M059J (cell line): ENCODE data around the gene OR7G2. TPM values are rescaled to one million over a fixed set of nuclear protein-coding genes. Genes with fewer than 3 reads are reported as not detected.
"Not testable (repeated sequence)": the region's sequence is repeated elsewhere in the genome, so short reads cannot be mapped to it uniquely, and the experiment has no call there.

ENCODE experiments used
- DNase-seq: peaks from one replicate; pipeline ENCODE4 v3.0.0-alpha.2; 2012; ENCODE audit warnings: low read depth
- total RNA-seq: library from RNA; depleted of rRNA; stranded (reverse); fragments of >200 nt; shearing (Covaris generic); gene quantifications from 2 replicates; pipeline ENCODE4 v1.2.3, GENCODE V29; 2014; rRNA removed

OR7G2 gene
- total RNA-seq, 1 experiment from 2014 or later, result not detected

DNA sequence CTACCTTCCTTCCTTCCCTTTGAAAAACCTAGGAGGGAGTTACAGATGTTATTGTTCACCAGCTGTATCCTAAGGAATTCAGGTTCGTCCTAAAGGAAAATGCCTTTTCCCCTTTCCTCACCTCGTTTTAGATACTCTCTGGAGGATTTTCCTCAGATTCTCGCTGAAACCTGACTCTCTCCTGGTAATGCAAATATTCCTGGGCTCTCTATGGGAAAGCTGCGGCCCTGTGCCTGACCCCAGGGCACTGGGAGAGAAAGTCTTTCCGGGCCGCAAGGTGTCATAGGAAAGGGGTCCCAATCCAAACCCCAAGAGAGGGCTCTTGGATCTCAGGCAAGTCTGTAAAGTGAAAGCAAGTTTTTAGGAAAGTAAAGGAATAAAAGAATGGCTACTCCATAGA lies 33.5 kb downstream of the OR7G2 start:
- DNase-seq, result no peak

GRCh38 chr19:9071720-9072119 lies 35.6 kb downstream of the OR7G2 start:
- DNase-seq, result not testable (repeated sequence)

GRCh38 chr19:9070066-9070465 lies 37.2 kb downstream of the OR7G2 start:
- DNase-seq, result peak; percentile 42

DNA sequence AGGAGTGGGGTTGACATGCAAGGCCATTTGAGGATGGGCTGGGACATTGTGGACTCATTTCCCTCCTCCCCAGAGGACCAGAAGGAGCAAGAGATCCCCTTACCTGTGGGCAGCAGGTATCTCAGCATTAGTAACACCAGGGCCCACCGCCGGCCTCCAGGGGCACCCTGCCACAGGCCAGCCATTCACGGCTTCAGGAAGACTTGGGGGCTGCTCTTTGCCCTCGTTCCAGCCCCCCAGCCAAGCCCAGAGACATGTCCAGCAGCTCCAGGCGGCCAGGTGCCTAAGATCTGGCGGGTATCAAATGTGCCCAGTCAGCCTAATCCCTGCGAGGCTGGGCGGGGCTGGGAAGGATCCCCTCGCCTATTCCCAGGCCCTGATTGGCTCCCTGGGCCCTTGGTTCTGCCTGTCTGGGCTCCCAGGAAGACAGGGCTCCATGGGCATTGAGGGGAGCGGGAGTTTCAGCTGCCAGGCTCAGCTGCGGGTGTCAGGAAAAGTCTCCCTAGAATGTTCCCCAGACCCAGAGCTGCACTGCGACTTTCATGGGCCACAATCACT lies 41.7 kb downstream of the OR7G2 start:
- DNase-seq, result no peak

- peak; percentile 67 for DNase-seq
Observed at GRCh38 chr19:9061879-9062278, 45.4 kb downstream of the OR7G2 start.

DNA sequence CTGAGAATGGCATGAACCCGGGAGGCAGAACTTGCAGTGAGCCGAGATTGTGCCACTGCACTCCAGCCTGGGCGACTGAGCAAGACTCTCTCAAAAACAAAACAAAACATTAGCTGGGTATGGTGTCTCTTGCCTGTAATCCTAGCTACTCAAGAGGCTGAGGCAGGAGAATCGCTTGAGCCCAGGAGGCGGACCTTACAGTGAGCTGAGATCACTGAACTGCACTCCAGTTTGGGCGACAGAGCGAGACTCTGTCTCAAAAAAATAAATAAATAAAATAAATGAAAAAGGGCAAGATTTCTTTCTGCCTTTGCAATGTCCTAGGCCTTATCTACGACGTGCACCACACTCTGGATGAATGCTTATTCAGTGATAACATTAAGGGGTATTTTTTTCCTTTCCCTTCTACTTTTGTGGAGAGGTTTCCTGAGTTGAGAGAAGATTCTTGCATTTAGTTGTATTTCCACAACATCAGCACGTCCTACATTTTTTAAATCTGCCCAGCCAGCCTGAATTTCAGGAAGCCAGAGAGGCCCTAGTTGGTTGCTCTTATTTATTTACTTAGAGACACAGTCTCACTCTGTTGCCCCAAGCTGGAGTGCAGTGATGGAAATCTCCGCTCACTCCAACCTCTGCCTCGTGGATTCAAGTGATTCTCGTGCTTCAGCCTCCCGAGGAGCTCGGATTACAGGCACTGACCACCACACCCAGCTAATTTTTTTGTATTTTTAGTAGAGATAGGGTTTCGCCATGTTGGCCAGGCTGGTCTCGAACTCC lies 46.5 kb downstream of the OR7G2 start:
- peak; percentile 22 for DNase-seq

DNA sequence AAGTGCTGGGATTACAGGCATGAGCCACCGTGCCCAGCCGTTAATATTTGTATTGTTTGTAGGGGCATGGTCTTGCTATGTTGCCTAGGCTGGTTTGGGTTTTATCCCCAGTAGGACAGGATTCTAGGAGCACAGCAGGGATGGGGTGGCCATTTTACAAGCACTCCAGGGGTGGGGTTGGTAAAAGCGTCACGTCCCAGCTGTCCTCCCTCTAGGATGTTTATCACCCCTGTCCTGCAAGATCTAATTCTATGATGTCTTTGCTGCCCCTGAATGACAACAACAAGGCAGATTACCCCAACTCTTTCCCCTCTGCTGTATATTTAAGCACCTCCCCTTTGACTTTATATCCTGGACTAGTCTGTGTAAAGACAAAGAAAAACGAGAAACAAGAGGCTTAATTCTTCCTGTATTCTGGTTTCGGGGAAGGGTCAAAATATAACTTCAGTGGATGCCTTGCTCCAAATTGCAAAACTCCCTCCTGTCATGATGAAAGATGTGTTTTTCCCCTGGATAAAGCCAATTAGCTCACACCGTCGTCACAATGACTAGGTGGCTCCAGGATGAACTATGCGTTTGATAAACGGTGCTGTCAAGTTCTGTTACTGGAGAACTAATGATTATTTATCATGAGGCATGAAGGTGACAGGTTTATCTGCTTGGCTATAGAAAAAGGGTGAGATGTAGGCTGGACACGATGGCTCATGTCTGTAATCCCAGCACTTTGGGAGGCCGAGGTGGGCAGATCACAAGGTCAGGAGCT lies 48.2 kb downstream of the OR7G2 start:
- DNase-seq, result peak; percentile 13

GRCh38 chr19:9057505-9058258 lies 49.6 kb downstream of the OR7G2 start:
- DNase-seq, result no peak

- not testable (repeated sequence) for DNase-seq
Observed at GRCh38 chr19:9056131-9056530, 51.1 kb downstream of the OR7G2 start.

DNA sequence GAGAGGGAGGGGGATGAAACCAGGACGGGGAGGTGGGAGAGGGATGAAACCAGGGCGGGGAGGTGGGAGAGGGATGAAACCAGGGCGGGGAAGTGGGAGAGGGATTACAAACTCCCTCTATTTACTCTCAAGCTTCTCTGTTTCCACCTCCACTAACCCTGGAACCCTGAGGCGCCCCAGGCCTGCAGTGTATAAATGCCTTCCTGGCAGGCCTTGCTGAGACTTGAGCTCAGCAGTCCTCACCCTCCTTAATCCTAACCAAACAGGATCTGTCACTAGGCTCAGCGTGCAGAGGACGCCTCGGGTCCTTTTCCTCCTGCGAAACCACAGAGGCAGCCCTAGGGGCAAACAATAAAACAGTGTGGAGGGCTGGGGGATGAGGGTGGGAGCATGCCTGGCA lies 52.5 kb downstream of the OR7G2 start:
- peak; percentile 50 for DNase-seq

DNA sequence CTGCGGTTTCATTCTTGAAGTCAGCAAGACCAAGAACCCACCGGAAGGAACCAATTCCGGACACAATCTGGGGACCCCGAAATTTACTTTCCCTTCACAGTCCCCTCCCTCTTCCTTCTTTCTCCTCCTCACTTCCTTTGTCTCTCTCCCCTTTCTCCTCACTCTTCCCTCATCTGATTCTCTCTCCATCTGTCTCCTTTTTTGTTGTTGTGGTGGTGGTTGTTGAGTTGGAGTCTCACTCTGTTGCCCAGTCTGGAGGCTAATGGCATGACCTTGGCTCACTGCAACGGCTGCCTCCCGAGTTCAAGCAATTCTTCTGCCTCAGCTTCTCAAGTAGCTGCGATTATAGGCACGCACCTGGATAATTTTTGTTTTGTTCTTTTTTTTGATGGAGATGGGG lies 53.1 kb downstream of the OR7G2 start:
- DNase-seq, result no peak

DNA sequence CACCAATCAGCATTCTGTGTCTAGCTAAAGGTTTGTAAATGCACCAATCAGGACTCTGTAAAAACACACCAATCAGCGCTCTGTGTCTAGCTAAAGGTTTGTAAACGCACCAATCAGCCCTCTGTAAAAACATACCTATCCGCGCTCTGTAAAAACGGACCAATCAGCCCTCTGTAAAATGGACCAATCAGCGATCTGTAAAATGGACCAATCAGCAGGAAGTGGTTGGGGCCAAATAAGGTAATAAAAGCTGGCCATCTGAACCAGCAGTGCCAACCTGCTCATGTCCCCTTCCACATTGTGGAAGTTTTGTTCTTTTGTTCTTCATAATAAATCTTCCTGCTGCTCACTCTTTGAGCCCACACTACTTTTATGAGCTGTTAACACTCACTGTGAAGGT lies 53.6 kb downstream of the OR7G2 start:
- DNase-seq, result not testable (repeated sequence)

- no peak for DNase-seq
Observed at GRCh38 chr19:9052894-9053293, 54.4 kb downstream of the OR7G2 start.

Other genes starting within 250 kb of the OR7G2 start
- gene MUC16, start 97.1 kb downstream of the OR7G2 start, total RNA-seq, result not detected in 2 replicates
- not detected in 2 replicates for gene OR1M1, start 20.4 kb downstream of the OR7G2 start, total RNA-seq
- not detected in 2 replicates for gene OR7G1, start 8.3 kb upstream of the OR7G2 start, total RNA-seq
- not detected in 2 replicates for gene OR7G3, start 19.5 kb upstream of the OR7G2 start, total RNA-seq
- 15.9 and 26.5 TPM in 2 replicates for gene ZNF317, start 32.9 kb upstream of the OR7G2 start, total RNA-seq
- 0.05 and 0.12 TPM in 2 replicates for gene OR7D2, start 71.5 kb upstream of the OR7G2 start, total RNA-seq
- gene OR7D4, start 112.1 kb upstream of the OR7G2 start, total RNA-seq, result not detected in 2 replicates
- not detected in 2 replicates for gene OR7E24, start 143.5 kb upstream of the OR7G2 start, total RNA-seq
- gene ZNF699, start 202.4 kb upstream of the OR7G2 start, total RNA-seq, result 5.9 and 18.5 TPM in 2 replicates
- 7.0 and 13.5 TPM in 2 replicates for gene ZNF559, start 216.7 kb upstream of the OR7G2 start, total RNA-seq